Fibroblast of mammary gland (primary cell): ENCODE data around the gene SPRR1A.

ENCODE experiments used
- DNase-seq: peaks from one replicate; pipeline ENCODE4 v3.0.0-alpha.2; 2010; ENCODE audit warnings: low read depth
- H3K4me3 ChIP-seq: 2 replicates; pipeline ENCODE4 v1.5.1; 2011; ENCODE audit warnings: low read depth, mild to moderate bottlenecking, low read length, moderate library complexity; ENCODE audit not compliant: control insufficient read depth
- CTCF ChIP-seq: conservative IDR thresholded peaks from 2 replicates; pipeline ENCODE4 v1.5.1; 2011; ENCODE audit warnings: low read depth, low read length, inconsistent platforms; ENCODE audit not compliant: control insufficient read depth, insufficient read depth

The SPRR1A gene

GRCh38 chr1:152961226-152961891 is 22.5 kb upstream of the SPRR1A start:
- TF ChIP-seq CTCF, result no peak
- no peak for DNase-seq
- H3K4me3 ChIP-seq, result no peak overlapping the region

- H3K4me3 ChIP-seq, result no peak overlapping the region
- no peak for TF ChIP-seq CTCF
These were observed 20.9 kb upstream of the SPRR1A start for GRCh38 chr1:152962876-152963415.

GRCh38 chr1:152964536-152964935 is 19.3 kb upstream of the SPRR1A start:
- H3K4me3 ChIP-seq, result no peak overlapping the region
- no peak for DNase-seq
- TF ChIP-seq CTCF, result no peak

More at GRCh38 chr1:152962876-152963415, 20.9 kb upstream of the SPRR1A start:
- no peak for DNase-seq

- no peak for DNase-seq
- TF ChIP-seq CTCF, result no peak
- H3K4me3 ChIP-seq, result no peak overlapping the region
These were observed 18.0 kb upstream of the SPRR1A start for GRCh38 chr1:152965853-152966252.

- no peak for DNase-seq
- no peak for TF ChIP-seq CTCF
- no peak overlapping the region for H3K4me3 ChIP-seq
These were observed 16.7 kb upstream of the SPRR1A start for GRCh38 chr1:152967201-152967600.

- TF ChIP-seq CTCF, result no peak
- DNase-seq, result no peak
- H3K4me3 ChIP-seq, result no peak overlapping the region
These were observed 15.6 kb upstream of the SPRR1A start for GRCh38 chr1:152968248-152968647.
